KG1 (cell line): ENCODE results near the gene MYMX.

Experiments
- DNase-seq: peaks from one replicate; lab custom pipeline; 2025; lab: John Stamatoyannopoulos, UW

MYMX gene

DNA sequence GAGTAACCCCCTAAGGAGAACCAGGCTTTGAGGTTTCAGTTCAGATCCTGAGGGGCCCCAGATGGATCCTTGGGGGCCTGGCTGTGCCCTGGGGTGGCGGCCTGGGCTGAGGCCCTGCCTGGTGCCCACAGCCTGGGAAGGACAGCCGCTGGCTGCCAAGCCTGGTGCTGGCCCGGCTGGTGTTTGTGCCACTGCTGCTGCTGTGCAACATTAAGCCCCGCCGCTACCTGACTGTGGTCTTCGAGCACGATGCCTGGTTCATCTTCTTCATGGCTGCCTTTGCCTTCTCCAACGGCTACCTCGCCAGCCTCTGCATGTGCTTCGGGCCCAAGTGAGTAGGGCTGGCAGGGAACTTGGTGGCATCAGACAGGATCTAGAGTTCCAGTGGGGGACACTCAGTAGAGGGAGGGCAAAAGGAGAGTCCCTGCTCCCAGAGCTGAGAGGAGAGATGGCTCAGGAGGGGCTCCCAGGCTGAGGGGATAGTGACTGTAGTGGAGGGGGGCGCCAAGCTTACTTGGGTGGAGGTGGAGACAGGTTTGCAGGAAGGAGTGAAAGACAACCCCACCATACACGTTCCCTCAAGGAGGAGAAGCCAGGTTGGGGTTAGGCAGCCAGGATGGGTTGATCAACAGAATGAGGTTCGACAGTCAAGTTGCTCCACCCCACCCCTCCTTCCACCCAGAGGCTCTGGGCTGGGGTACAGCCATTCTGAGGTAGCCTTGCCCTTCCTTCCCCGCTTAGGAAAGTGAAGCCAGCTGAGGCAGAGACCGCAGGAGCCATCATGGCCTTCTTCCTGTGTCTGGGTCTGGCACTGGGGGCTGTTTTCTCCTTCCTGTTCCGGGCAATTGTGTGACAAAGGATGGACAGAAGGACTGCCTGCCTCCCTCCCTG, 16.2 kb downstream of the MYMX start:
- DNase-seq = no peak

DNA sequence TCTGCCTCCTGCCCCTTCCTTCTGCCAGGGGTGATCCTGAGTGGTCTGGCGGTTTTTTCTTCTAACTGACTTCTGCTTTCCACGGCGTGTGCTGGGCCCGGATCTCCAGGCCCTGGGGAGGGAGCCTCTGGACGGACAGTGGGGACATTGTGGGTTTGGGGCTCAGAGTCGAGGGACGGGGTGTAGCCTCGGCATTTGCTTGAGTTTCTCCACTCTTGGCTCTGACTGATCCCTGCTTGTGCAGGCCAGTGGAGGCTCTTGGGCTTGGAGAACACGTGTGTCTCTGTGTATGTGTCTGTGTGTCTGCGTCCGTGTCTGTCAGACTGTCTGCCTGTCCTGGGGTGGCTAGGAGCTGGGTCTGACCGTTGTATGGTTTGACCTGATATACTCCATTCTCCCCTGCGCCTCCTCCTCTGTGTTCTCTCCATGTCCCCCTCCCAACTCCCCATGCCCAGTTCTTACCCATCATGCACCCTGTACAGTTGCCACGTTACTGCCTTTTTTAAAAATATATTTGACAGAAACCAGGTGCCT, 16.9 kb downstream of the MYMX start:
- DNase-seq = no peak

DNA sequence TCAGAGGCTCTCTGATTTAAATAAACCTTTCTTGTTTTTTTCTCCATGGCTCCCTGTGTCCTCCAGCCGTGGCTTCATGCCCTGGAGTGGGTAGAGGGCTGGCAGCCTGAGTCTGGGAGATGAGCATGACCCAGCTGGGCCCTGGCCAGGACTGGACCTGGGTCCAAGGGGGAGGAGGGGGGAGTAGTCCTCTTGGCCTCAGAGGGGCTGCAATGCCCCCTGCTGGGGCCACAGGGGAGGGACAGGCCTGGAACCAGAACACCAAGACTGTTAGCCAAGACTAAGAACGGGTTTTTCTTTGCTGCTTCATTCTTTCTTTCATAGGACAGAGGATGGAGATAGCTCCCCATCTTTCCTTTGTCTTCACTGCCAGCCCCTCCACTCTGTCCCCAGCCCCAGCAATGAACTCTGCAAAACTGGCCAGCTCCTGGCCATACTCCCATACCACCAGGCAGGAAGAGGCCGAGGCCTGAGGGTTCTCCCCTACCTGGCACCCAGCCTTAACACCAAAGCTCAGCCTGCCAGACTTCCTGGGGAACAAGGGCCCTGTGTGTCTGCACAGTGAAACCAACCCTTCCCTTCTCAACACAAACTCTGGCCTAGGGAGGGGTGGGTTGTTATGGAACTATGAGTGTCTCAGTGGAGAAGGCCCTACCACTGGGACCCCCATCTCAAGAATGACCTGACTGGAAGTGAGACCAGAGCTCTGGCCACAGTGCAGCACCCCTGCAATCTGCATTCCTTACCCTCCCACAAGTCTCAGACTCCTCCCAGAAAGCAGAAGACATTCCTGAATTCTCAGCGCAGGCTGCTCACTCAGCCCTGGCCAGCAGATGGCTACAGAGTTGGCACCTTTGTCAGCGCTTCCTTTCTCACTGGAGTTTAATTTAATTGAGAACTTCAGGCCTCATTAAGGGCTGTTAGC, 17.6 kb downstream of the MYMX start:
- no peak for DNase-seq

DNA sequence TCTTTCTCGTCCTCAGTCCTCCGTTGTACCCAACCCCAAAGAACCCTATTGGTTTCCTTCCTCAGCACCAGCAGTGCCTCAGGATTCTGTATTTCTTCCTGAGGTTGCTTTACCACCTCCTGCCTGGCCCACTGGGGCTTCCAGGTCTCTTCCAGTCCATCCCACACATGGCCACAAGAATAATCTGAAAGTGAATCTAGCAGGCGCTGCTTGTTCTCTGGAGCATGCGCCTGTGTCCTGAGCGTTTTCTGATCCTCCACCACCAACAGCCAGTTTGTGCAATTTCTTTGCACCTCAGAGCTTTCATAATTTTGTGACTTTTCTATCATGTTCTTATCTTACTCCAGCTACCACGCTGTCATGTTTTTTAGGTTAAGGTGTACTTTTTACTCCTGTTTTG, 18.5 kb downstream of the MYMX start:
- no peak for DNase-seq

DNA sequence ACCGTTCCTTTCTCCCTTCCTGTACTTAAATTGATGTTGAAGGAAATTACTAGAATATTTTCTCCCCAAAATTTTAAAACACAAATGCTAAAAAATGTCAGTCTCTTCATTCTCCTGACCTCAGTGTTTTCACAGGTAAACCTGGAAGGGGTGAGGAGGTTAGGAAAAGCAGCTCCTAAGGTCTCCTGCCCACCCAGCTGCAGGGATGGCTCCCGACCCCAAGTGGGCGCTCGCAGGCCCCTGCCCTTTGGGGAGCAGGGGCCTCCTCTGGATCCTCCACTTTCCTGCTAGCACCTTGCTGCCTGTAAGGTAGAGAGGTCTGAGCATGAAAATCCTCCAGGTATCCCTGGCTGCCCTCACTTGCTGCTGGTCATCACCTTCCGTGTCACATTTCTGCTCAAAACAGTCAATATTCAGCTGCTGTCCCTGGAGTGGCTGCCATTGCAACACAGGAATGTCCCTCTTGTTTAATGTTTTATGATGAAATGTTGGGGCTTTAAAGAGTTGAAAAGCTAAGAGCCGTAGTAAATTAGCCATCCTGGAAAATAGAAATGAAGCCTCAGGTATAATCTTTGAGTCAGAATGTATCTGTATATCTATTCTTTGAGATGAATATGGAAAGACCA, 19.3 kb downstream of the MYMX start:
- no peak for DNase-seq

DNA sequence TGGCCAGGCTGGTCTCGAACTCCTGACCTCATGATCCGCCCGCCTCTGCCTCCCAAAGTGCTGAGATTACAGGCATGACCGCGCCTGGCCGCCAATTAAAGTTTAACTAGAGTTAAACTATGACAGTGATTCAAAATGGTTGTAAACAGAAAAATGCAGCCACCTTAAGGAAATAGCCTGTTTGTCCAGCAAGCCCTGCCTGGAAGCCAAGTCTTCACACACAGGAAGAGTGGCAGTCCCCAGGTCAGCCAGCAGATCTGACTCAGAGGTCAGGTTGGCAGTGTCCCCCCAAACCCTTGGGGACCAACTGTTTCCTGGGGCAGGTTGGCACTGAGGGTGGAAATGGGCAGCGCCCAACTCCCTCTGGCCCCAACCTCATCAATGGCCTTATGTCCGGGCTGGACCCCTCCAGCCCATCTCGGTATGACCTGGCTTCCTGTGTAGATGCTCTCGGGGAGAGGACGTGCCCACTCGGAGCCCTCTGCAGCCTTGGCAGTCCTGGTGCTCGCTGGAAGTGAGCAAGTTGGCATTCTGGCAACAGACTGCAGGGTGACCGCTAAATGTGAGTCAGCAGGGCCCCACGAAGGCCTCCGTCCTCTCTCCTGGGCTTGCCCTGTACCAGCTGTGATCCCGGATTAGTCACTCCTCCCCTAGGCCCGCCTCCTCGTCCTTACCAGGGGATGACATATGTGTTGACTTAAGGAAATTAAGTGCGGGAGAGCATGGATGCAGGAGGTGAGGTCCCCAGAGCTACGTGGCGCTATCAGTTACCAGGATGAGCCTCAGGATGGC, 20.5 kb downstream of the MYMX start:
- DNase-seq = no peak

DNA sequence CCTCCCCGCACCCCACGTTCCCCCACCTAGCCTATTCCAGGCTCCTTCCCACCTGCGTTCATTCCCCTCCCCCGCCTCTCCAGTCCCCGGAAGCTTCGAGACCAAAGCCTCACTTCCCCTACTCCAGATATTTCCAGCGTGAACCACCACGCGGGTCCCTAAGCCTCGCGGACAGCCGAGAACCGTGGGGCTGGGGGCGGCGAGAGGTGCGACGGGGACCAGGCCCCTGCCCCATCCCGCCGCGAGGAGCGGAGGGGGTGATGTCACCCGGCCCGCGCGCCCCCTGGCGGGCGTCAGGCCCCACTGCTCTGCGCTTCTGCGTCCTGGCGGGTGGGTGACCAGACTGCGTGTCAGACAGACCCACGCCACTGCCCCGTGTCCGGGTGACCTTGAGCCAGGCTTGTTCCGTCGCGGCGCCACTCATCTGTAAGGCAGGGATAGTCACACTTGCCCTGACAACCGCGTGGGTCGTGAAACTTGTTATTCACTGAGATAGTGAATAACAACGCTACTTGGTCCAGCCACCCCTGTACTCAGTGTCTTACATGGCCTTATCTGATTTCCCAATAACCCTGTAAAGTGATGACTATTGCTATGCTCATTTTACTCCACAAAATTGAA, 21.2 kb downstream of the MYMX start:
- peak; percentile 61 for DNase-seq

DNA sequence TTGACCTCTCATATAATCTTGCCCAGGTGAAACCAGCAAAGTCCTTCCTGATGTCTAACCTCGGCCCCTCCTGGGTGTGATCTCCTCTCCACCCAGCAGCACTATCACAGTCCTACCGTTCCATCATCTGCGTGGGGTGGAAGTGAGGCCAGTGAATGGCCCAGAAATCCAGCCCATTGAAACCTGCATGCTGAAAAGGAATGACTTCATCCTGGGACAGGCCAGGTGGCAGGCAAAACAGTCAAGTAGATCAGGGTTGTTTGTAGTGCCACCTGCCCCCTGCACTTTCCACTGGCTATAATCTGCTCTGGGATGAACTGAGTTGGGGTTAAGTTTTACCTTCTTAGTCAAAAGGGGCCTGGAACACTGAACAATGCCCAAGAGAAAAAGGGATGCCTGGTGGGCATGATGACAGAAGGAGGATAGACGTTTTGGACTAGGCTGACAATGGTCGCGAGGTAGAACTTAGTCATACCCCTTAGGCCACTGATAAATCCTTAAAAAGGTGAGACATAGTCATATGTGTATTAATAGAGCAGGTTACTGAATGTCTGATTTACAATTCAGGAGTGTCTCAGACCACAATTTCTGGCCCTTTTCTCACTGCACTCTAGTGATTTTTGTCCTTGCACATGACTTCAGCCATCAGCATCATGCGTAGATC, 22.1 kb downstream of the MYMX start:
- no peak for DNase-seq

DNA sequence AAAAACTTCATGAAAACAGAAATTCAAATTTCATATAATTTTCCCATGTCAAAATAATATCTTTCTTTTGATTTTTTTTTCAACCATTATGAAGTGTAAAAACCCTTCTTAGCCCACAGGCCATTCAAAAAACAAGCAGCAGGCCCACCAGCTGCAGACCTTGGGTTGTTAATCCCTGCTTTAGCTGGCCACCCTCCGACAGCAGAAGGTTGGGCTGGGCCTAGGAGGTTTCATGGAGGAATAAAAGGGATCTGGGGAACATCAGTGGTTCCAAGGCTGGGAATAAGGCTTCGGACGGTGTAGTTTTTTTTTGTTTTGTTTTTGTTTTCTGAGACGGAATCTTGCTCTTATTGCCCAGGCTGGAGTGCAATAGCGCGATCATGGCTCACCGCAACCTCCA, 26.6 kb downstream of the MYMX start:
- DNase-seq = no peak

DNA sequence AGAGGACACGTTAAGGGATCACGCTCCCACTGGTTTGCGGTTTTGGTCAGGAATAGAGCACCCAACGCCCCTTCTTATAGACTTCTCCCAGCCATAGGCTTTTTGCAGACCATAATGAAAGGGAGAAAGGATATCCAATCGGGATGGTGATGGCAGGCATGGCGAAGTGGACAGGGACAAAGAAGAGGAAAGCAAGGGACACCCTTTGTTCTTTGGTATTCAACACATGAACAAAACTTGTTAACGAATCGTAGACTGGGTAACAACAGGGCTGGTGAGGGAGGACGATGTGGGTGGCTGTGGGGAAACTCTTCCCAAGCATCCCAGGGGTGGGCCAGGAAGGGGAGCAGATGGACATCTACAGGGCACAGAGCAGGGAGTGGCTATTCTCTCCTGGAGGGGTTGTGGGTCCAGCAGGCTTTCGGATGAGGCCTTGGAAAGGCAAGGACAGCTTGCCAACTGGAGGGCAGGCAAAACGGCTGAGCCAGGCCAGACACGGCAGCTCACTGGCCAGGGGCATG, 28.7 kb downstream of the MYMX start:
- DNase-seq = no peak

DNA sequence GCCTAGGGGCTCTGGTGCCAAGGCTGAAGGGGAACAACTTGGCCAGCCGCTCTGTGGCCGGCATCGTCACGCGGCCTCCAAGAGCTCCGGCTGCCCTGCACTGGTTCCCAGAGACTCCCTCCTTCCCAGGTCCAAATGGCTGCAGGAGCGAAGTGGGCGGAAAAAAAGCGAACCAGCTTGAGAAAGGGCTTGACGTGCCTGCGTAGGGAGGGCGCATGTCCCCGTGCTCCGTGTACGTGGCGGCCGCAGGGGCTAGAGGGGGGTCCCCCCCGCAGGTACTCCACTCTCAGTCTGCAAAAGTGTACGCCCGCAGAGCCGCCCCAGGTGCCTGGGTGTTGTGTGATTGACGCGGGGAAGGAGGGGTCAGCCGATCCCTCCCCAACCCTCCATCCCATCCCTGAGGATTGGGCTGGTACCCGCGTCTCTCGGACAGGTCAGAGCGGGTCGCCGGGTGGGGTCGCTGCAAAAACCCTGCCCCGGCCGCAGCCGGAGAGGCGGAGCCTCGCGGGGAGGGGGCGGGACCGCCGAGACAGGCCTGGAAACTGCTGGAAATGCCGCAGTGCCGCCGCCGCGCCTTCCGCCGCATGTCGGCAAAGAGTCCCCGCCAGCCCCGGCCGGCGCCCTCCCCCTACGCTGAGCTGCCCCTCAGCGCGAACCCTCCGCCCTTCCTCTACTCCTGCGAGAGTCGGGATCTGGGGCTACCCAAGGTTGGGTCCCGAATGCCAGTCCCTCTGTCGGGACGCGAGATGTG, 29.4 kb downstream of the MYMX start:
- peak; percentile 49 for DNase-seq

DNA sequence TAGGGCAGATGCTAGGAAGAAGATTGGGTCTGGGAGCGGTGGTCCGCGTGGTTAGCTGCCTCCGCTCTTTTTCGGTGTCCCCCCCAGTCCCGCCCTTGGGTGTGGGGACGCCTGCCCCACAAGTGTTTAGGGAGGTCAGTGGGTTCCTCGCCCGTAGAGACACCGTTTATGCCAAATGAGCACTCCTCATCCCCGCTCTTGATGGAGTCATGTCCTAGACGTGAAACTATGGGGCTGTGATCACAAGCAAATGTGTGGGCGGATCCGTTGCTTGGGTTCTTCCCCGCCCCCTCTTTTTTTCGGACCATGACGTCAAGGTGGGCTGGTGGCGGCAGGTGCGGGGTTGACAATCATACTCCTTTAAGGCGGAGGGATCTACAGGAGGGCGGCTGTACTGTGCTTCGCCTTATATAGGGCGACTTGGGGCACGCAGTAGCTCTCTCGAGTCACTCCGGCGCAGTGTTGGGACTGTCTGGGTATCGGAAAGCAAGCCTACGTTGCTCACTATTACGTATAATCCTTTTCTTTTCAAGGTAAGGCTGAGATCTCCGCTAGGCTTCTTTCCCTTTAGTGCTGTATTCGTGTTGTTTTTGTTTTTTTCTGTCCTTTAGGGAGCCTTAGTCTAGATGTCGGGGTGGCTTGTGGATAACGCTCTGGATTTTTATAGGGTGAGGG, 30.1 kb downstream of the MYMX start, which contains the start of gene HSP90AB1:
TSS of gene HSP90AB1 (plus strand) at position 439 of the 675 bp plus-strand sequence. CDS start 1,529 bp downstream, outside the sequence.
- DNase-seq = peak; percentile 91

DNA sequence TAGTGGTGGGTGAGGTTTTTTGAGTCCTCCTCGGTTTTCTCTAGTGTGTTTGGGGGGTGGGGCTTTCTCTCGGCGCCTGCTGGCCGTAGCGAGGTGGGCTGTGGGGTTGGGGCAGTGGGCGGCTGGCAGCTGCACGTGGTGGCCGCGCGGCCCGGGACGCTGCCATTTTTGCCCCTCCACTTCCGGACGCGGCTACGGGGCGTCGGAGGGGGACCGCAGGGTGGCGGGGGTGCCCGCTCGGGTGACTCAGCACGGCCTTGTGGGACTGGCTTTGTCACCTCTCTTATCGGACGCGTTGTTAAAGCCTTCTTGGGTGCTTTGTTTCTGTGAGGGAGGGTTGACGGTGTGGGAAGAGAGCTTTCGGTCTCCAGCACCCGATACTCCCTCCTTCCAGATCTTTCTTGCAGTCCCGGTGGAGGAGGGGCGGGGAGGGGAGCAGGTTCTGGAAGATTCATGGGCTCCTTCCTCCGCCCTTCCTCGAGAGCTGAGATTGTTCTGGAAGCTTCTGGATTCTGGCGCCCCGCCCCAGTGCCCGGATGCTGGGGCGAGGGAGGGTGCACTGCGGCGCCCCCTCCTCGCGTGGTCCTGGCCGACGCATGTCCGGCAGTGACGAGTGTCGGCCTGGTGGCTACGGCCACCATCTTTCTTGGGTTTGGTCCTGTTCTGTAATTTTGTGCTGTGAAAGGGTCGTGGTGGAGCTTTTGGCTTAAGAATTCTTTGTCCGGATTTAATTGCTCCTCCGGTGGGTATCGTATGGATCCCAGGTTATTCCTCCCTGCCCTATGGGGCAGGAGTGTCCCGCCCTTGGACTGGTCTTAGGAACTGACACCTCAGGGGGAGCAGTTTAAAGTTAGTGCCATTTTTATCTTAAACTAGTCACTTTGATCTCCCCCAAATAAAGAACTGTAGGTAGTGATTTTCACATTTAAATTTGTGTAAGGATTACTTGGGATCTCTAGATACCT, 30.9 kb downstream of the MYMX start:
- no peak for DNase-seq

DNA sequence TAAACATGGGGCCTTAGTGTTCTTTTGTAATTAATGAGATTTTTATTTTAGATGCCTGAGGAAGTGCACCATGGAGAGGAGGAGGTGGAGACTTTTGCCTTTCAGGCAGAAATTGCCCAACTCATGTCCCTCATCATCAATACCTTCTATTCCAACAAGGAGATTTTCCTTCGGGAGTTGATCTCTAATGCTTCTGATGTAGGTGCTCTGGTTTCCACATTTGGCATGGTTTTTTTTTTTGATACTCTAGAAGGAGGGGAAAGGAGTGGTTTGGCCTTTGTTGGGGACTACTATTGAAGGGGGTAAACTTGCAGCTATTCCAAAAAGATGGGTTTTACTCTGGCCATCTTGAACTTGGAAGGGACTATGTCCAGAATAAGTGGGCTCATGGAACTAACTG, 31.9 kb downstream of the MYMX start:
- DNase-seq = no peak

DNA sequence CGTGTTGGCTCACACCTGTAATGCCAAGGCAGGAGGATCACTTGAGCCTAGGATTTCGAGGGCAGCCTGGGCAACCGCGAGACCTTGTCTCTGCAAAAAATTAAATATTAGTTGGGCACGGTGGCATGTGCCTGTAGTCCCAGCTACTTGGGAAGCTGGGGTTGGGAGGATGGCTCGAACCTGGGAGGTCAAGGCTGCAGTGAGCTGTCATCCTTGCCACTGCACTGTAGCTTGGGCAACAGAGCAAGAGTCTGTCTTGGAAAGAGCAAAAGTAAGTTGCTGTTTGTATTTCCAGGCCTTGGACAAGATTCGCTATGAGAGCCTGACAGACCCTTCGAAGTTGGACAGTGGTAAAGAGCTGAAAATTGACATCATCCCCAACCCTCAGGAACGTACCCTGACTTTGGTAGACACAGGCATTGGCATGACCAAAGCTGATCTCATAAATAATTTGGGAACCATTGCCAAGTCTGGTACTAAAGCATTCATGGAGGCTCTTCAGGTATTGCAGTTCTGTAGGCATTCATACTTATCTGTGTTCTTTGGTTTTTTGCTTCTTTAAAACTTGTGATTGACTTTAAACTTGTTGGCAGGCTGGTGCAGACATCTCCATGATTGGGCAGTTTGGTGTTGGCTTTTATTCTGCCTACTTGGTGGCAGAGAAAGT, 32.5 kb downstream of the MYMX start:
- no peak for DNase-seq

DNA sequence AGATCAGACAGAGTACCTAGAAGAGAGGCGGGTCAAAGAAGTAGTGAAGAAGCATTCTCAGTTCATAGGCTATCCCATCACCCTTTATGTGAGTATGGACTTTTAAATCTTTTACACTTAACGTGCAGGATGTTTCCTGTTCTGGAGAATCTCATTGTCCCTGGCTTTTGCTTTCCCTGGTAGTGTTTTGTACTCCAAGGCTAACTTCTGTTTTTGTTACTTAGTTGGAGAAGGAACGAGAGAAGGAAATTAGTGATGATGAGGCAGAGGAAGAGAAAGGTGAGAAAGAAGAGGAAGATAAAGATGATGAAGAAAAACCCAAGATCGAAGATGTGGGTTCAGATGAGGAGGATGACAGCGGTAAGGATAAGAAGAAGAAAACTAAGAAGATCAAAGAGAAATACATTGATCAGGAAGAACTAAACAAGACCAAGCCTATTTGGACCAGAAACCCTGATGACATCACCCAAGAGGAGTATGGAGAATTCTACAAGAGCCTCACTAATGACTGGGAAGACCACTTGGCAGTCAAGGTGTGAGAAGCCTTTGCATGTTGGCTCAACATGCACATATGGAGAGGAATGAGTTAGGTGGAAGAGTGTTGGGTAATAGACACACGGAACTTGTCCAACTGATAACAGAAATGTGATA, 33.5 kb downstream of the MYMX start:
- DNase-seq = no peak
